NB4 (cell line): Measurements from ENCODE around the gene IGSF21.

ENCODE experiments used
- DNase-seq: peaks from one replicate; pipeline ENCODE4 v3.0.0; 2010; ENCODE audit warnings: low read depth
- H3K4me3 ChIP-seq: one replicate; pipeline ENCODE4 v1.5.1; 2011; ENCODE audit warnings: mild to moderate bottlenecking, low read depth, low read length, moderate library complexity
- MYC ChIP-seq: IDR thresholded peaks from 2 replicates; pipeline ENCODE4 v1.6.1; 2011; ENCODE audit warnings: low read depth, low read length
- POLR2A ChIP-seq: IDR thresholded peaks from 2 replicates; pipeline ENCODE4 v1.6.1; 2011; ENCODE audit warnings: mild to moderate bottlenecking; ENCODE audit not compliant: insufficient read length; ENCODE audit errors: extremely low read depth
- TF ChIP-seq, protein P1 (sequence below): IDR thresholded peaks from 2 replicates; pipeline ENCODE4 v1.6.1; 2011; ENCODE audit warnings: low read depth, low read length
- TF ChIP-seq, protein P2 (sequence below): IDR thresholded peaks from one replicate; pipeline ENCODE4 v1.5.1; 2012; ENCODE audit warnings: low read depth, low read length

IGSF21 gene

DNA sequence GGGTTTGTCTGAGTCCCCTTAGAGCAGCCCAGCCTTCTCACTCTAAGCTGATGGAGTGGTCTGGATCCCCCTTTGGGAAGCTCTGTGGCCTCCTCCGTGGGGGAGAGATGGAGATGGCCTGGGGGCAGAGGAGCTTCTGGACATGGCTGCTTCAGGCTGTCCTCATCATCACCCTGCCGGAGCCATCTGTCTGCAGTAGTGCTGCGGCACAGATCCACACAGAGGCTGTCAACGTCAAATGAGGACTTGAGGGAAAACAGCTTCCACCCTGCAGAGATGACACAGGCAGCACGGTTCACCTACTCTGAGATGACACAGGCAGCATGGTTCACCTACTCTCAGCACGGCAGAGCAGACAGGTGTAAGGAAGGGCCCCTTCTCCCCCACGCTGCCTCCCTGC lies 134.3 kb downstream of the IGSF21 start:
- no peak for DNase-seq
- TF ChIP-seq MYC: no peak
- TF ChIP-seq, protein P1, sequence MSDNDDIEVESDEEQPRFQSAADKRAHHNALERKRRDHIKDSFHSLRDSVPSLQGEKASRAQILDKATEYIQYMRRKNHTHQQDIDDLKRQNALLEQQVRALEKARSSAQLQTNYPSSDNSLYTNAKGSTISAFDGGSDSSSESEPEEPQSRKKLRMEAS: no peak
- no peak for TF ChIP-seq POLR2A
- TF ChIP-seq, protein P2, sequence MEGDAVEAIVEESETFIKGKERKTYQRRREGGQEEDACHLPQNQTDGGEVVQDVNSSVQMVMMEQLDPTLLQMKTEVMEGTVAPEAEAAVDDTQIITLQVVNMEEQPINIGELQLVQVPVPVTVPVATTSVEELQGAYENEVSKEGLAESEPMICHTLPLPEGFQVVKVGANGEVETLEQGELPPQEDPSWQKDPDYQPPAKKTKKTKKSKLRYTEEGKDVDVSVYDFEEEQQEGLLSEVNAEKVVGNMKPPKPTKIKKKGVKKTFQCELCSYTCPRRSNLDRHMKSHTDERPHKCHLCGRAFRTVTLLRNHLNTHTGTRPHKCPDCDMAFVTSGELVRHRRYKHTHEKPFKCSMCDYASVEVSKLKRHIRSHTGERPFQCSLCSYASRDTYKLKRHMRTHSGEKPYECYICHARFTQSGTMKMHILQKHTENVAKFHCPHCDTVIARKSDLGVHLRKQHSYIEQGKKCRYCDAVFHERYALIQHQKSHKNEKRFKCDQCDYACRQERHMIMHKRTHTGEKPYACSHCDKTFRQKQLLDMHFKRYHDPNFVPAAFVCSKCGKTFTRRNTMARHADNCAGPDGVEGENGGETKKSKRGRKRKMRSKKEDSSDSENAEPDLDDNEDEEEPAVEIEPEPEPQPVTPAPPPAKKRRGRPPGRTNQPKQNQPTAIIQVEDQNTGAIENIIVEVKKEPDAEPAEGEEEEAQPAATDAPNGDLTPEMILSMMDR: no peak
- H3K4me3 ChIP-seq: no peak overlapping the region

DNA sequence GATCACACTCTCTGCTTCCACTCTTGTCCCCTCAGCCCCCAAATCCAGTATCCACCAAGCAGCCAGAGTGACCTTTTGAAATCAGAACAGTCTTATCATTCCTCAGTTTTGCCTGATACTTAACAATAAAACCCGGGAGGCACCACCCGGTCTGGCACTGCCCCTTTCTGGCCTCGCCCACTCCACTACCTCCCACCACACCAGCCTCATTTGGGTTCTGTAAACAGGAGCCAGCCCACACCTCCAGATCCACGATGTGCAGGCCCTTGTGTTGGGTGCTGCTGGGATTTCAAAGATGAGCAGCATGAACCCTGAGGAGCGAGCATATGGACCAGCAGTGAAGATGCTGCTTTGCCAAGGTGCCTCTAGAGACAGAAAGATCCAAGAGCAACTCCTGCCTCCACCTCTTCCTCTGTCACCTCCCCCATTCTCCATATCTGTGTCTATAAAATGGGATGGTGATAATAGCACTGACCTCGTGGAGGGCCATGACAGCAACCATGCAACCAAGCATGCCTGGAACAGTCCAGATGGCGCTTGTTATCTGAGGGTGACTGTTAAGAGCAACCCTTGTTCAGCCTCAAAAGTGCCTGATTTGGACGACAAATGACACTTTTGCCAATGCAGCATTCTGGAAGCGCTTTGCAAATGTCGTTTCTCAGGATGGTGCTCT lies 136.0 kb downstream of the IGSF21 start:
- DNase-seq: no peak

DNA sequence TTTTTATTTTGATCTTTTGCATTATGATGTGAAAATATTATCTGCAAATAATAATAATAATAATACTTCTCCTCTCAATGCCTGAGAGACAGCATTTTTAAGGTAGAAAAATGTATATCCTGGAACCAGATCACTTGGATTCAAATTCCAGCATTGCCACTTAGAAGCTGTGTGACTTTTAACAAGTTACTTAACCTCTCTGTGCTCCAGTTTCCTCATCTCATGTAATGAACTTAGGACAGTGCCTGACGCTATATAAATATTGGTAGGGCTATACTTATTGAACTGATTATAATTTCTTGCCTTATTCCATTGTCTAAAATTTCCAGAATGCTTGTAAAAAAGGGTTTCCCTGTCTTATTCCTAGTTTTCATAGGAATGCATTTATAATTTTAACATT lies 137.2 kb downstream of the IGSF21 start:
- DNase-seq: no peak
- TF ChIP-seq, protein P1: no peak
- no peak overlapping the region for H3K4me3 ChIP-seq

More for the DNA sequence above, 136.0 kb downstream of the IGSF21 start:
- TF ChIP-seq, protein P2: no peak
- TF ChIP-seq MYC (no peak), POLR2A (no peak)
- TF ChIP-seq, protein P1: no peak
- H3K4me3 ChIP-seq: no peak overlapping the region

DNA sequence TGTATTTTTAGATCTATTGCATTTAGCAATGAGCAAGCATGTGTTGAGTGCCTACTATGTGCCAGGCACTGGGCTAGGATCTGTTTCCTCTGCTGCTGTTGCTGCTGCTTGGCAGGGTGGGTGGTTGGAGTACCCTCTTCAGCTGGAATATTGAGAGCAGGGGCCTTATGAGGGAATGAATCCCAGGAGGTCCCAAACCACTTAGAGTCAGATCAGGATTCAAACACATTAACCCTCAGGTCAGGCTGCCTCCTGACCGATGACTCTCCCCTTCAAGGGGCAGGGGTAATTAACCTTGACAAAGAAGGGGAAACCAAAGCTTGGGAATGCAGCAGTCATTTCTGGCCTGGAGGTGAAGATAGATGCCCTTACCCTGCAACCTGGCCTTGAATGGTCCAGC lies 138.0 kb downstream of the IGSF21 start:
- TF ChIP-seq MYC: no peak
- TF ChIP-seq, protein P1: no peak
- TF ChIP-seq, protein P2: no peak
- no peak for TF ChIP-seq POLR2A
- DNase-seq: no peak
- no peak overlapping the region for H3K4me3 ChIP-seq

DNA sequence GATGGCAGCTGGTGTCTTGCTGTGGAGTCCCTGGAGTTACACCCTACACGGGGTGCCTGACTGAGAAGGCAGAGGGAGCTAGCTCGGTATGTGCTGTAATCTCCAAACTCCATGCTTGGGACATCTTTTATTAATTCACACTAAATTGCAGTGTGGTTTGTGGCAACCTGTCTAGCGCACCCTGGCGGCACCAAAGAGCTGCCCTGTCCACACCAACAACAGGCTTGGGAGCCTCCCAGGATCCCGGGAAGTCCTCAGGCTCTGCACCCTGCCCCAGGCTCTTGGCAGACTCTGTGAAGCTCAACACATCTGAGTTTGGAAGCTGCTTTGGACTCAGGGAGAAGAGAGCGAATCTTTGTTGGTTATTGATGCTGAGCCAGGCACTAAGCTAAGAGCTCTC lies 138.9 kb downstream of the IGSF21 start:
- no peak overlapping the region for H3K4me3 ChIP-seq
- peak; percentile 1 for DNase-seq
- TF ChIP-seq, protein P2: peak; percentile 10
- TF ChIP-seq, protein P1: no peak

DNA sequence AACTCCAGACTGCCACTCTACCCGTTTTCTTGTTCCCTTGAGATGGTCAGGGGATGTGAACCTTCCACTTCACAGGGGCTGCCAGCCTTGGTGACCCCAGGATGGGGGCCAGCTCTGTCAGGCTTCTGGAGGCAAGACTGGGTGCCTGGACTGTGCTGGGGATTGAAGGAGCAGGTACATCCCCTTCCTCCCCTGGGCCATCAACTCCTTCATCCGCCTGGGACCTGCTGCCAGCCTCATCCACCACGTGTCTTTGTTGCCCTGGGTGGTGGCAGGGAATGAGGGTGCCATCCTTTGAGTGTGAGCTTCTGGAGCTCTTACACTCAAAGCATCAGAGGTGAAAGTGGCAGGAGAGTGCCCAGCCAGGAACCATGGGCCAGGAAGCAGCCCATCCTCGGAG lies 139.6 kb downstream of the IGSF21 start:
- TF ChIP-seq, protein P1: no peak
- TF ChIP-seq, protein P2: no peak
- TF ChIP-seq POLR2A (no peak), MYC (no peak)
- DNase-seq: no peak
- no peak overlapping the region for H3K4me3 ChIP-seq
